ENCODE data around the gene LAMP5.

LAMP5 gene

GRCh38 chr20:9543214-9543613, 28.8 kb downstream of the LAMP5 start:
- DNase-seq: no peak

GRCh38 chr20:9550283-9550682, 35.9 kb downstream of the LAMP5 start:
- DNase-seq: no peak

- no peak for DNase-seq
Observed at GRCh38 chr20:9550871-9551270, 36.5 kb downstream of the LAMP5 start.

- no peak for DNase-seq
Observed at GRCh38 chr20:9551808-9552550, 37.6 kb downstream of the LAMP5 start.

GRCh38 chr20:9555781-9556180, 41.4 kb downstream of the LAMP5 start:
- no peak for DNase-seq

- DNase-seq: no peak
Observed at GRCh38 chr20:9557411-9557810, 43.0 kb downstream of the LAMP5 start.

- DNase-seq: no peak
Observed at GRCh38 chr20:9565910-9566550, 51.6 kb downstream of the LAMP5 start.

GRCh38 chr20:9566977-9567376, 52.6 kb downstream of the LAMP5 start:
- DNase-seq: no peak

- no peak for DNase-seq
Observed at GRCh38 chr20:9570612-9571011, 56.2 kb downstream of the LAMP5 start.

GRCh38 chr20:9571783-9572182, 57.4 kb downstream of the LAMP5 start:
- DNase-seq: no peak

GRCh38 chr20:9572670-9573069, 58.3 kb downstream of the LAMP5 start:
- no peak for DNase-seq

- DNase-seq: no peak
Observed at GRCh38 chr20:9573335-9574151, 59.2 kb downstream of the LAMP5 start.

- no peak for DNase-seq
Observed at GRCh38 chr20:9574181-9574580, 59.8 kb downstream of the LAMP5 start.

GRCh38 chr20:9574776-9575175, 60.4 kb downstream of the LAMP5 start:
- DNase-seq: no peak

GRCh38 chr20:9575836-9576235, 61.4 kb downstream of the LAMP5 start:
- no peak for DNase-seq

- DNase-seq: no peak
Observed at GRCh38 chr20:9576695-9577094, 62.3 kb downstream of the LAMP5 start.

- DNase-seq: no peak
Observed at GRCh38 chr20:9577397-9577796, 63.0 kb downstream of the LAMP5 start.

- no peak for DNase-seq
Observed at GRCh38 chr20:9578594-9578993, 64.2 kb downstream of the LAMP5 start.
